Measurements from ENCODE around the gene ESYT2.

ESYT2 gene

GRCh38 chr7:158740657-158741293 lies 88.5 kb downstream of the ESYT2 start:
- peak; percentile 59 for DNase-seq

DNA sequence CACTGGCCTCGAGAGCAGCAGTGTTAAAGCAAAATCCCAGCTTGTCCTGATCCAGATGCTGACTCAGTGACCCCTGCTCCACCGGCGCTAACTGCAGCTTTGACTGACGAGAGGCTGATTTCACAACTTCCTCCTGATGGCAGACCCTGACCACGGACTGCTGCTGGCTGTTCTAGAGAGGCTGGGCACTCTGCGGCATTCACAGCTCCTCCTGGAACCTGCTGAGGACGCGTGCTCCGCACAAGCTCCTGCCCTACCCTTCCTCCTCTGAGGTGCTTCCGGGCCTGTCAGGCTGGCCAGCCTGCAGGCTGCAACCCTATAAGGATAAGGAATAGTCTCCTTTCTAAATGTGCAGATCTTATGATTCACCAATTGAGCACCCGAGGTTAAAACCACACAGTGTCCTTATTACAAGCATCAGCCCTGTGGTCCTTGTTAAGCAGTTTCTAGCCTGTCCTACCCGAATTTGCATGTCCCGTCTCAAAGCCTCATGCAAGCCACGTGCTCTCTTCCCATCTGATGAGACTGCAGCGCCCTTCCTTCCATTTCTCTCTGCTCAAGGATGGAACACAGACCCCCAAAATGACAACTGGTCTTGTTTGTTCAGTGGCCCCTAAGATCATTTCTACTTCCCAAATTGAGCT lies 89.2 kb downstream of the ESYT2 start:
- DNase-seq = peak; percentile 71

DNA sequence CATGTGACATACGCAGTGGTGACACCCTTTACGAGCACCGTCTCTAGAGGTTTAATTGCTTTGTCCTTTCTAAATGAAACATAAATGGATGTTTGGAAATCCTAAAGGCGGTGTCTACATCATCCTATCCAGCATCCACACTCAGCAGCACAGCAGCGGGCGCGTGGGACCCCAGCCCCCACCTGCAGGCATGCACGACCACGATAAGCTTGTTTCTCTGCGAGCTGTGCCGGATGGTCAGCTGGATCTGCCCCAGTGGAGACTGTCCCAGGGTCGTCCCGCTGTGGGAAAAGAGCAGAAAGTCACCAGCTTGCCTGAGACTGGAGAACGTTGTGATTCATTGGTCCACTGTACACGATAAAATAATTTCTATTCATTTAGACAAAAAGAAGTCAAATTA lies 90.5 kb downstream of the ESYT2 start:
- DNase-seq = no peak

DNA sequence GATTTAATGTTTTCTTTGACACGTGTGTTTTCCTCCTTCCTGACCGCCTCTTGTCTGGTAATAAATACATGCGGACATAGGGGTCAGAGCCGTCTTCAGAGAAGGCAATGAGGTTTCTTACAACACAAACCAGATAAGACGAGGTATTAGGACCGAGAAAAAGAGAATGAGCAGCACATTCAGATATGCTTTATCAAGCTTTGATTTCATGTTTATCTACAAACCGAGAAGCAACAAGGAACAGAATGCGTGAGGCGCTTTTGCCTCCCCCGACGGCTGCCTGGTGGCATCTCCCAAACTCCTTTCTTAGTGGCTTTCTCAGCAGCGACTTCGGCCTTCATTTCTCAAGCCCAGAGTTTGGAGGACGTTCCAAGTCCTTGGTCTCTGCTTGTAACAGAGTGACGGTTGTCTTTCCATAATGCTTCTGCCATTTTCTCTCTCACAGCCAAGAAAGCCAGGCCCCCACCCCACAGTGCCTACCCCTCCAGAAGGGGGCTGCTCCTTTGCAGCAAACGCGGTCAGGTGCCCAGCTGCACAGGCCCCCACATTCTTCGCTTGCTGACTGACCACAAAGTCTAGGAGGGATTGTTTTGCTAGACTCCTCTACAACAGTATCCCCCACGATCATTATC lies 92.1 kb downstream of the ESYT2 start:
- no peak for DNase-seq

- no peak for DNase-seq
Observed at GRCh38 chr7:158735935-158736334, 93.4 kb downstream of the ESYT2 start.

DNA sequence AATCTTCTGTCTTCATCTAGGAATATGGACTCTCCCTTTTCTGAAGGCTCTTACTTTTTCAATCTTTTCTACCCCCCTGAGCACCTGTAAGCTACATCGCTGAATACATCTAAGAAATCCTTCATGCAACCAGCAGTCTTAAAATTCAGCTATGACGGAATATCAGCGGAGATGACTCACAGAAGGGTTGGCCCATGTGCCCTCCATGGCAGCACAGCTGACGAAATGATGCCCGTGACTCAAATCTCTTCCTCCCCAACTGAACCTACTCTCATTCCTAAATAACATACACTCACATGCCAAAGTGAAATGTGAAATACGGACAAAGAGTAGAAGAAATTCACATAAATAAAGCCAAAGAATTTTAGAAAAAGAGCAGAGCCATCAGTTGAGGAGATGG lies 94.4 kb downstream of the ESYT2 start:
- no peak for DNase-seq

DNA sequence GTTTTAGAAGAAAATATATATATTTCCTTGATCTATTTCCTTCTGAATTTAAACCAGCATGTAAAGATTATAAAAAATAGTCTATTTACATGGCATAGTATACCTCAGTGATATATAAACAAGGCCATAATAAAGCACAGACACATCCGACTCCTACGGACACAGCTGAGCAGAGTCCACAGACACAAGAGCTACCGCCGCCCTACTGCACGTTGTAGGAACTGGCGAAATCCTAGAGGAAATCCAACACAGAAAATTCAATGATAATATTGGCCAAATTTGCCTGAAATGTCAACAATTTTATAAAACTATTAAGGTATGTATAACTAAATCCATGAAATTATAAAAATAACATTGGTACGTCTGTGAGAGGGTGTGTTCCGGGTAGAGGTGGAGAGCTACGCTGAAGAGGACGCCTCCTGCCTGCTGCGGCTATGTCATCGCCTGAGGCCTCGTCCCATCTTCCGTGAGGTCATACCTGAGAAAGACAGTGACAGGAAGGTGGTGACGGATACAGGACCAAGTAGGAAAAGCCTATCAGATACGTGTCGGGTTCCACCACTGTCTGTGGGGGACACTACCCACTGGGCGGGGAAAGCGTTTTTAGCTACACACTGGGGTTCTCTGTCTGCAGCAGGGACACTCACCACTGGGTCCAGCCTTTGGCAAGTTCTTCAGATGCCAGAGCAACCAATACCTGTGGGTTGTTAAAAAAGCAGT lies 95.4 kb downstream of the ESYT2 start:
- DNase-seq = no peak

- no peak for DNase-seq
Observed at GRCh38 chr7:158733220-158733519, 96.1 kb downstream of the ESYT2 start.

DNA sequence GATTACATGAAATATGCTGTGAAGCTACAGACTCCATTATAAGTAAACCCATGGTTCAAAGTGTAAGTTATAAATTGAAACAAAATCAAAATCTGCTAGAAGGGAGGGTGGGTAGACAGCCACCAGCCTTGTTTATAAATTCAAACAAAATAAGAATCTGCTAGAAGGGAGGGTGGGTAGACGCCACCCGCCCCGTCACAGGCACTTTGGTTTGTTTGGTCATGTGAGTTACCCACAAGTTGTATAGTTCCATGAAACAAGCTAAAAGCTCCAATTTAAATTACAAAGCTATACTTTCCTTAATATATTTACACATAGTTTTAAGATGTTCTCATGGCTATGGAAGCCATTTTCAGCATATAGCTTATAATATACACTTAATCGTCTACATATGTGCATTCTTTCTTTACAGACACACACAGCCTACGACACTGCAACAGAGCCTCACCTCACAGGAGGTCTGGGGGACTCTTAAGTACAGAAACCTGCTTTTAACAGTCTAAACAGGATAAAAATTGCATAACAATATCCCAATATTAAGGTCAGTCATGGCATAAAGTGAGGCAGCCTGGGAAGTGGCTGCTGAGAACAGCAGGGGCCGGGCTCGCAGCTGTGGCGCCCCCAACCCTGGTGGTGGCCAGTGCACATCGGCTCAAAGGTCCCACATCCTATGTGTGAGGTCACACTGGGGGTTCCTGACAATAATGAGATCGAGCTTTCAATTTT lies 96.7 kb downstream of the ESYT2 start:
- DNase-seq = peak; percentile 29

DNA sequence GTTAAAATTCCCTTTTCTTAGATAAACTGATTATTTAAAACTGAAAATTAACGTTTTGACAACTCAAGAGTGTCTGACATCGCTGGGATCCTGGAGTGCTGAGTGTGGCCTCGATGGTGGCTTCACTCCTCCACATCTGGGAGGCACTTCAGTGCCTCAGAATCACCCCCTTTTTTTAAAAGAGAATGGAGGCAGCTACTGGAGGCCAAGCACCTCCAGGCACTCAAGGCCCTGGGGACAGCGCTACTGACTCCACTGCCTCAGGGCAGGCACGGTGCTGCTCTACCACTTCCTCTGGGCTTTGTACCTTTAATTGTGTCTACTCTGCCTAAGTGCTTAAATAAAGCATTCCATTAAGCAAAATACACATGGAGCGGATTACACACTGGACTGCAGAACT lies 97.5 kb downstream of the ESYT2 start:
- DNase-seq = no peak

- no peak for DNase-seq
Observed at GRCh38 chr7:158730383-158731346, 98.6 kb downstream of the ESYT2 start.

DNA sequence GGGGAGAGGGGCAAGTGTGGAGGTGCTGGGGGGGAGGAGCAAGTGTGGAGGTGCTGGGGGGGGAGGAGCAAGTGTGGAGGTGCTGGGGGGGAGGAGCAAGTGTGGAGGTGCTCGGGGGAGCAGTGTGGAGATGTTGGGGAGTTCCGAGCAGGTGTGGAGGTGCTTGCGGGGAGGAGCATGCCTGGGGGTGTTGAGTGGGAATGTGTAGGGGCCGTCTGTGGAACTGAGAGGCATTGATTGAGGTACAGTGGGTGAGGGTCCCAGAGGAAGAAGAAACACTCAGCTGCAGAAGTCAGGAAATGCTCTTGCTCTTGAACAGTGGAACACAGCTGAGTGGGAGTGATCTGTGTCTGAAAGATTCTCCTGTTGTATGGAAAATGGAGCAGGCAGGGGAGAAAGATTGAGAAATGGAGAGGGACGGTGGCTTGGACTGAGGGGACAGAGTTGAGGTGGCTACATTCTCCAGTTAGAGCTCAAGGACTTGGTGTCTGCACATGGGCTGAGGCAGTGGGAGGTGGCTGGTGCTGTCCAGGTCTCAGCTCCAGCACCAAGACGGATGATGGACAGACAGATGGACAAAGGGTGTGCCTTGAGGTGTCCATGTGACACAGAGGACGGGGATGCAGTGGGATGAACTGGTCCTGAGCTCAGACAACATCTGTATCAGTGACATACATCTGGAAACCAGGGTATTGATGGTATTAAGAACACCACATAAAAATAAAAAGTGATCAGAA lies 99.5 kb downstream of the ESYT2 start:
- no peak for DNase-seq

DNA sequence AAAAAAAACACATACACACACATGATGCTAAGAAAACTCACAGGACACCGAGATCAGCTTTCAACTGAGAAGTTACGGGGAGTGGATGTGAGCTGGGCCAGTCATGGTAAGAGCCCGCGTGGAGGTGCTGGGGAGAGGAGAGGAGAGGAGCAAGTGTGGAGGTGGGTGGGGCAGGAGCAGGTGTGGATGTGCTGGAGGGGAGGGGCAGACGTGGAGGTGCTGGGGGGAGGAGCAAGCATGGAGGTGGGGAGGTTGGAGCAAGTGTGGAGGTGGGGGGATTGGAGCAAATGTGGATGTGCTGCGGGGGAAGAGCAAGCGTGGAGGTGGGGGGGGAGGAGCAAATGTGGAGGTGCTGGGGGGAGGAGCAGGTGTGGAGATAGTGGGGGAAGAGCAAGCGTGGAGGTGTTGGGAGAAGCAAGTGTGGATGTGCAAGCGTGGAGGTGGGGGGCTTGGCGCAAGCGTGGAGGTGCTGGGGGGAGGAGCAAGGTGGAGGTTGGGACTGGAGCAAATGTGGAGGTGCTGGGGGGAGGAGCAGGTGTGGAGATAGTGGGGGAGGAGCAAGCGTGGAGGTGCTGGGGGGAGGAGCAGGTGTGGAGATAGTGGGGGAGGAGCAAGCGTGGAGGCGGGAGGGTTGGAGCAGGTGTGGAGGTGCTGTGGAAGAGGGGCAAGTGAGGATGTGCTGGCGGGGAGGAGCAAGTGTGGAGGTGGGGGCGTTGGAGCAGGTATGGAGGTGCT lies 100.2 kb downstream of the ESYT2 start:
- no peak for DNase-seq

DNA sequence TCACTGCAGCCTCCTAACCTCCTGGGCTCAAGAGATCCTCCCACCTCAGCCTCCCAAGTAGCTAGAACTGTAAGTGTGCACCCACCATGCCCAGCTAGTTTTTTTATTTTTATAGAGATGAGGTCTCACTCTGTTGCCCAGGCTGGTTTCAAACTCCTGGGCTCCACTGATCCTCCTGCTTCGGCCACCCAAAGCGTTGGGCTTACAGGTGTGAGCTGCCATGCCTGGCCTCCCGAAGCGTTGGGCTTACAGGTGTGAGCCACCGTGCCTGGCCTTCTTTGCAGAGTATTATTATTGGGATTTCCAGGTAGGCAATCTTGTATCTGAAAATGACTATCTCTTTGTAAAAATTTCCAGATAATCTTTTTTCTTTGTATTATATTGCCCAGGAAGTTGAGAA lies 101.6 kb downstream of the ESYT2 start:
- no peak for DNase-seq

DNA sequence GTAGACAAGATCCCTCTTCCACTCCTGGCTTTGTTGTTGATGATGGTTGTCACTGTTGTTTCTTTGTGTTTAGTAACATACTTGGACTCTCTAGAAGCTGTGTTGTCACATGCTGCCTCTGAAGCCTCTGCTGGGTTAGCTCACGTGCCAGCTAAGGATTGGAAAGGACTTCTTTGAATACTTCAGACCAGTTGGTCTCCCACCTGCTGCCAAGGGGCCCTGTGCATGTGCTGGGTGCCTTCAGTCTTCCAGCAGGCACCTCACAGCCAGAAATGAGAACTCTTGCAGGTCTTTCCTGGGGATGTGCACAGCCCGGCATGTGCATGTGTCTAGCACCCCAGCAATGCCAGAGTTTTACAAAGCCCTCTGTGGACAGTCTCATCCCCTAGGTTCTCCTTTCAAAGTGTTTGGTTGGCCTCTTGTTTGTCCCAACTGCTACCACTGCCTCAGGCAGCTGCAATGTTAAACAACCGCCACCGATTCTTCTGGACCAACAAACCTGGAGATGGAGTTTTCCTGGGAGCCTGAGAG lies 103.0 kb downstream of the ESYT2 start:
- DNase-seq = no peak

DNA sequence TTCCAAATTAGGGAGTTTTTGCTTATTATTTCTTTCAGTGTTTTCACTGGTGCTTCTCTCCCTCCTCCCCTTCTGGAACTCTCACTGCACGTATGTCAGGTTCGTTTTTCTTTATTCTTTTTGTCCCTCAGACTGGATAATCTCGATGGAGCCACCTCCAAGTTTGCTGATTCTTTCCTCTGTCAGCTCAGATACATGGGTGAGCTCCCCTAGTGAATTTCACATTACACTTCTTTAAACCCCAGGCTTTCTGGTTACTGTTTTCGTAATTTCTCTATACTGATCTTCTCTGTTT lies 103.9 kb downstream of the ESYT2 start:
- DNase-seq = no peak

DNA sequence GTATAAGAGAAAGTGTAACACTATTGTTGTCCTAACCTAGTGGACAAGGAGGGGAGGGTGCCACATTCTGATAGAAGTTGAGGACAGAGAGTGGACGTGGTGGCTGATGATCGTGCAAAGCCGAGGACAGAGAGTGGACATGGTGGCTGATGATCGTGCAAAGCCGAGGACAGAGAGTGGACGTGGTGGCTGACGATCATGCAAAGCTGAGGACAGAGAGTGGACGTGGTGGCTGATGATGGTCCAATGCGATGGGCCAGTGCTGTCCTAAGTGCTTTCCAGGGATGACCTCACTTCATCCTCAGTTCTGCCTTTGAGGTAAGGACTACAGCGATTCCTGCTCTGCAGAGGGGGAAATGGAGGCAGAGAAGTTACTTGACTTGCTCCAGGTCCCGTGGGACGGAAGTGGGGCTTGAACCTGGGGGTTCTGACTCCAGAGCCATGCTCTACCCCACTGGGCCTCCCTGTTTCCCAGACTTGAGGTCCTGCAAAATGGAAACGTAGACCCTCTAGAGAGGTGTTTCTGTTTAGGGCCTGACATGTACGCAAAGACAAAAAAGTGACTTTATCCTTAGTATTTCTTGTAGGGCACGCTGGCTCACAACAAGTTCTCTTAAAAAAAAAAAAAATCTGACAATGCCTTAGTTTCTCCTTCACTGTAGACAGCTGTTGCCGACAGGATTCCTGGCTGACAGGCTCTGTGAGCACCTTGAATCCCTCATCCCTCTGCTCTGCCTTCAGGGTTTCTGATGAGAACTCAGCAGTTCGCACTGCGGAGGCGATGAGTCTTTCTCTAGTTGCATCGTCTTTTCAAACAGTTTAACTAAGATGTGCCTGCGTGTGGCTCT lies 104.4 kb downstream of the ESYT2 start:
- DNase-seq = no peak

- DNase-seq = no peak
Observed at GRCh38 chr7:158723714-158724385, 105.5 kb downstream of the ESYT2 start.

DNA sequence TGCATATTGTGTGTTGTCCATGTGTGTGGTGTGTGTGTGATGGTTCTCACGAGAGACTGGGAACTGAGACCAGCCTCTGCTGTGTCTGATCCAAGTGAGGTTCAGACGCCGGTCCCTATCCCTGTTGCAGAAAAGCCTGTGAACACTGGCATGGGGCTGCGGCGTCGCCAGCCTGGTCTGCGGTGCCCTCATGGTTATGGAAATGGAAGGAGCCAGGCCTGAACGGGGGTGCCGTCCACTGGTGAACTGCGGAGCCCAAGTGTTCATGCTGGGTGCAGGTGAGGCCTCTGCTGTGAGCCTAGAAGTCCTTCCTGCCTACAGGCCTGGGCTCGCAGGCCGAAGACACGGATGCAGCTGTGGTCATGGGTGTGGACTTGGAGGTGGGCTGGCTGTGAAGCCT lies 106.0 kb downstream of the ESYT2 start:
- DNase-seq = no peak
